Measurements from ENCODE around the gene P2RY8. TPM values are rescaled to one million over a fixed set of nuclear protein-coding genes. Genes with fewer than 3 reads are reported as not detected.
A peak's percentile ranks its signal among the peaks of the same experiment; 100 is the strongest.

The P2RY8 gene
- total and polyA plus RNA-seq, 10 donors: 8.1 to 32.2 (median 26.5) TPM

- H3K27ac ChIP-seq: no peak overlapping the region
- intact Hi-C loops (cut with DNase I; ENCODE audit: low total_unique reads): no loop called here
- peaks cover 3 to 28% (median 23%) of the 10 kb centered on the region in 8 donors for H3K9me3 ChIP-seq
- no peaks in the 10 kb centered on the region for H3K27me3 ChIP-seq (replicated peaks in 1 of 7)
- 78 to 89% (median 79%) methylated on average over 10 of the region's 10 CpGs for WGBS, 5 donors
- no peaks in the 10 kb centered on the region for H3K4me1 ChIP-seq
- peaks cover 0 to 77% (median 42%) of the 10 kb centered on the region in 6 donors for H3K36me3 ChIP-seq
- TF ChIP-seq POLR2AphosphoS5 (IDR thresholded peaks at IDR 0.05) (no peak), CTCF (IDR thresholded peaks at IDR 0.05 in 8 of 11, conservative IDR thresholded peaks at IDR 0.05 in 3 of 11) (no peak), POLR2A (IDR thresholded peaks at IDR 0.05) (no peak)
- peak; percentile 39 for DNase-seq
- no peak overlapping the region for H3K4me3 ChIP-seq
Observed at GRCh38 chrX:1425381-1425780, 111.6 kb downstream of the P2RY8 start.

- no peak overlapping the region for H3K4me3 ChIP-seq
- DNase-seq: peak; percentile 1
- intact Hi-C loops (cut with DNase I; ENCODE audit: low total_unique reads): no loop called here
- WGBS, 5 donors: 72 to 89% (median 75%) methylated on average over 9 of the region's 9 CpGs
- TF ChIP-seq POLR2AphosphoS5 (IDR thresholded peaks at IDR 0.05) (no peak), POLR2A (IDR thresholded peaks at IDR 0.05) (no peak), CTCF (IDR thresholded peaks at IDR 0.05 in 8 of 11, conservative IDR thresholded peaks at IDR 0.05 in 3 of 11) (no peak)
- peaks cover 3 to 28% (median 23%) of the 10 kb centered on the region in 8 donors for H3K9me3 ChIP-seq
- no peaks in the 10 kb centered on the region for H3K4me1 ChIP-seq
- peaks cover 0 to 72% (median 44%) of the 10 kb centered on the region in 6 donors for H3K36me3 ChIP-seq
- no peaks in the 10 kb centered on the region for H3K27me3 ChIP-seq (replicated peaks in 1 of 7)
- no peak overlapping the region for H3K27ac ChIP-seq
Observed at GRCh38 chrX:1424147-1424851, 112.7 kb downstream of the P2RY8 start.

- H3K36me3 ChIP-seq: peaks cover 0 to 80% (median 53%) of the 10 kb centered on the region in 6 donors
- peak; percentile 4 for DNase-seq
- intact Hi-C loops (cut with DNase I; ENCODE audit: low total_unique reads): no loop called here
- WGBS, 5 donors: 46 to 77% (median 50%) methylated on average over 2 of the region's 2 CpGs
- peaks cover 3 to 37% (median 30%) of the 10 kb centered on the region in 8 donors for H3K9me3 ChIP-seq
- no peak overlapping the region for H3K27ac ChIP-seq
- no peaks in the 10 kb centered on the region for H3K4me1 ChIP-seq
- no peaks in the 10 kb centered on the region for H3K27me3 ChIP-seq (replicated peaks in 1 of 7)
- TF ChIP-seq POLR2AphosphoS5 (IDR thresholded peaks at IDR 0.05) (no peak), CTCF (IDR thresholded peaks at IDR 0.05 in 8 of 11, conservative IDR thresholded peaks at IDR 0.05 in 3 of 11) (no peak), POLR2A (IDR thresholded peaks at IDR 0.05) (no peak)
- no peak overlapping the region for H3K4me3 ChIP-seq
Observed at GRCh38 chrX:1423215-1423614, 113.8 kb downstream of the P2RY8 start.

- 97 to 100% (median 99%) methylated on average over 4 of the region's 4 CpGs for WGBS, 5 donors
- Histone ChIP-seq H3K9me3 (peaks cover 3 to 41% (median 33%) of the 10 kb centered on the region in 8 donors), H3K27me3 (replicated peaks in 1 of 7) (no peaks in the 10 kb centered on the region), H3K36me3 (peaks cover 0 to 77% (median 48%) of the 10 kb centered on the region in 6 donors), H3K4me1 (no peaks in the 10 kb centered on the region), H3K27ac (no peak overlapping the region), H3K4me3 (no peak overlapping the region)
- TF ChIP-seq POLR2A (IDR thresholded peaks at IDR 0.05): no peak
- no peak for TF ChIP-seq POLR2AphosphoS5 (IDR thresholded peaks at IDR 0.05)
- TF ChIP-seq CTCF (IDR thresholded peaks at IDR 0.05 in 8 of 11, conservative IDR thresholded peaks at IDR 0.05 in 3 of 11): no peak
- DNase-seq: peak; percentile 13
- intact Hi-C loops (cut with DNase I; ENCODE audit: low total_unique reads): no loop called here
Observed at GRCh38 chrX:1422135-1422465, 114.9 kb downstream of the P2RY8 start.

Measured in spleen (tissue), 11 donors.